ENCODE measurements around the gene CASTOR1. TPM values are rescaled to one million over a fixed set of nuclear protein-coding genes. Genes with fewer than 3 reads are reported as not detected.

Gene CASTOR1
- total RNA-seq, 2 donors from 2014 or later: 19.2 to 19.5 TPM

- TF ChIP-seq, protein P1, sequence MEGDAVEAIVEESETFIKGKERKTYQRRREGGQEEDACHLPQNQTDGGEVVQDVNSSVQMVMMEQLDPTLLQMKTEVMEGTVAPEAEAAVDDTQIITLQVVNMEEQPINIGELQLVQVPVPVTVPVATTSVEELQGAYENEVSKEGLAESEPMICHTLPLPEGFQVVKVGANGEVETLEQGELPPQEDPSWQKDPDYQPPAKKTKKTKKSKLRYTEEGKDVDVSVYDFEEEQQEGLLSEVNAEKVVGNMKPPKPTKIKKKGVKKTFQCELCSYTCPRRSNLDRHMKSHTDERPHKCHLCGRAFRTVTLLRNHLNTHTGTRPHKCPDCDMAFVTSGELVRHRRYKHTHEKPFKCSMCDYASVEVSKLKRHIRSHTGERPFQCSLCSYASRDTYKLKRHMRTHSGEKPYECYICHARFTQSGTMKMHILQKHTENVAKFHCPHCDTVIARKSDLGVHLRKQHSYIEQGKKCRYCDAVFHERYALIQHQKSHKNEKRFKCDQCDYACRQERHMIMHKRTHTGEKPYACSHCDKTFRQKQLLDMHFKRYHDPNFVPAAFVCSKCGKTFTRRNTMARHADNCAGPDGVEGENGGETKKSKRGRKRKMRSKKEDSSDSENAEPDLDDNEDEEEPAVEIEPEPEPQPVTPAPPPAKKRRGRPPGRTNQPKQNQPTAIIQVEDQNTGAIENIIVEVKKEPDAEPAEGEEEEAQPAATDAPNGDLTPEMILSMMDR (conservative IDR thresholded peaks at IDR 0.05): no peak
- Mint-ChIP-seq H3K27me3 (ENCODE audit: insufficient read depth) (peaks cover 19% of the 10 kb centered on the region), H3K36me3 (ENCODE audit: low read depth) (no peaks in the 10 kb centered on the region), H3K27ac (no peak overlapping the region), H3K4me1 (peaks cover 7% of the 10 kb centered on the region), H3K9me3 (no peaks in the 10 kb centered on the region), H3K4me3 (no peak overlapping the region)
- Histone ChIP-seq H3K36me3 (ENCODE audit: control insufficient read depth, insufficient read depth, low read length) (no peaks in the 10 kb centered on the region), H3K4me3 (ENCODE audit: low read length) (no peak overlapping the region), H3K27ac (ENCODE audit: low read depth, low read length) (no peak overlapping the region), H3K9me3 (ENCODE audit: control insufficient read depth, low read length) (no peaks in the 10 kb centered on the region), H3K4me1 (ENCODE audit: control insufficient read depth, insufficient read depth, low read length) (no peaks in the 10 kb centered on the region), H3K27me3 (ENCODE audit: control insufficient read depth, insufficient read depth, low read length, poor library complexity, severe bottlenecking) (peaks cover 10% of the 10 kb centered on the region), H3K9ac (ENCODE audit: extremely low read depth, low read length, poor library complexity, severe bottlenecking) (no peak overlapping the region)
- no peak for DNase-seq
- WGBS, 2 experiments (ENCODE audit: insufficient coverage in 1 of 2, insufficient read length in 1 of 2): 91% methylated on average over 8 to 10 of the region's 10 CpGs
Measured at GRCh38 chr22:30251711-30252110, 37.6 kb downstream of the CASTOR1 start.

GRCh38 chr22:30250661-30251267, 38.5 kb downstream of the CASTOR1 start:
- H3K4me1 ChIP-seq (ENCODE audit: control insufficient read depth, insufficient read depth, low read length): no peaks in the 10 kb centered on the region
- peaks cover 19% of the 10 kb centered on the region for H3K27me3 ChIP-seq (ENCODE audit: control insufficient read depth, insufficient read depth, low read length, poor library complexity, severe bottlenecking)
- DNase-seq: no peak
- no peak overlapping the region for H3K27ac ChIP-seq (ENCODE audit: low read depth, low read length)
- no peaks in the 10 kb centered on the region for H3K9me3 ChIP-seq (ENCODE audit: control insufficient read depth, low read length)
- H3K36me3 ChIP-seq (ENCODE audit: control insufficient read depth, insufficient read depth, low read length): no peaks in the 10 kb centered on the region
- no peaks in the 10 kb centered on the region for H3K9me3 Mint-ChIP-seq
- WGBS, 2 experiments (ENCODE audit: insufficient coverage in 1 of 2, insufficient read length in 1 of 2): 81 to 87% methylated on average over 5 to 12 of the region's 12 CpGs
- peaks cover 25% of the 10 kb centered on the region for H3K27me3 Mint-ChIP-seq (ENCODE audit: insufficient read depth)
- no peak overlapping the region for H3K4me3 Mint-ChIP-seq
- H3K27ac Mint-ChIP-seq: no peak overlapping the region
- H3K4me1 Mint-ChIP-seq: peaks cover 7% of the 10 kb centered on the region
- no peaks in the 10 kb centered on the region for H3K36me3 Mint-ChIP-seq (ENCODE audit: low read depth)
- no peak overlapping the region for H3K4me3 ChIP-seq (ENCODE audit: low read length)
- H3K9ac ChIP-seq (ENCODE audit: extremely low read depth, low read length, poor library complexity, severe bottlenecking): no peak overlapping the region
- TF ChIP-seq, protein P1 (conservative IDR thresholded peaks at IDR 0.05): no peak

- TF ChIP-seq, protein P1 (conservative IDR thresholded peaks at IDR 0.05): no peak
- Mint-ChIP-seq H3K4me1 (peaks cover 10% of the 10 kb centered on the region), H3K27me3 (ENCODE audit: insufficient read depth) (peaks cover 30% of the 10 kb centered on the region), H3K4me3 (no peak overlapping the region), H3K9me3 (no peaks in the 10 kb centered on the region), H3K36me3 (ENCODE audit: low read depth) (no peaks in the 10 kb centered on the region), H3K27ac (no peak overlapping the region)
- Histone ChIP-seq H3K36me3 (ENCODE audit: control insufficient read depth, insufficient read depth, low read length) (no peaks in the 10 kb centered on the region), H3K9me3 (ENCODE audit: control insufficient read depth, low read length) (no peaks in the 10 kb centered on the region), H3K27me3 (ENCODE audit: control insufficient read depth, insufficient read depth, low read length, poor library complexity, severe bottlenecking) (peaks cover 26% of the 10 kb centered on the region), H3K9ac (ENCODE audit: extremely low read depth, low read length, poor library complexity, severe bottlenecking) (no peak overlapping the region), H3K4me1 (ENCODE audit: control insufficient read depth, insufficient read depth, low read length) (no peaks in the 10 kb centered on the region), H3K4me3 (ENCODE audit: low read length) (no peak overlapping the region), H3K27ac (ENCODE audit: low read depth, low read length) (no peak overlapping the region)
- 85 to 100% methylated on average over 2 to 3 of the region's 3 CpGs for WGBS, 2 experiments (ENCODE audit: insufficient coverage in 1 of 2, insufficient read length in 1 of 2)
- DNase-seq: no peak
Measured at GRCh38 chr22:30250039-30250565, 39.2 kb downstream of the CASTOR1 start.

All from endodermal cell (in vitro differentiated cells).